Panc1 (cell line): Measurements from ENCODE around the gene MAPKBP1. TPM values are rescaled to one million over a fixed set of nuclear protein-coding genes. Genes with fewer than 3 reads are reported as not detected.

ENCODE experiments used
- ATAC-seq: fragments of 200-7000 bp; cut with Tn5 transposase; 2 replicates; pipeline ENCODE4 v1.9.1; 2020; ENCODE audit warnings: mild to moderate bottlenecking, moderate library complexity
- BruUV-seq: library from RNA; stranded (reverse); fragments of 400-500 nt; replicated peaks from 2 replicates; lab custom pipeline; 2021; lab: Mats Ljungman, UMichigan
- CTCF ChIA-PET: fragments of 300-600 bp; sonication (Branson Sonifier 250); formaldehyde crosslinking; loops from one replicate; lab custom pipeline; 2022; ENCODE audit warnings: antibody characterized with exemption; lab: Charles Lee
- POLR2A ChIA-PET: fragments of 300-600 bp; sonication (Branson Sonifier 250); formaldehyde crosslinking; loops from one replicate; lab custom pipeline; 2022; ENCODE audit warnings: antibody characterized with exemption; lab: Charles Lee
- DNase-seq: peaks from one replicate; pipeline ENCODE4 v3.0.0-alpha.2; 2010; ENCODE audit warnings: low read depth, low spot score
- H3K27ac ChIP-seq: 2 replicates; pipeline ENCODE4 v1.5.1; 2011; ENCODE audit warnings: mild to moderate bottlenecking, low read length, inconsistent platforms
- H3K27me3 ChIP-seq: fragments of 200-500 bp; sonication (Bioruptor generic); 2 replicates; pipeline ENCODE4 v1.6.0; 2014; ENCODE audit warnings: low read length, inconsistent platforms; ENCODE audit not compliant: control insufficient read depth, insufficient read depth
- H3K36me3 ChIP-seq: fragments of 200-500 bp; sonication (Bioruptor generic); 2 replicates; pipeline ENCODE4 v1.5.1; 2014; ENCODE audit warnings: inconsistent platforms, mild to moderate bottlenecking, low read length, moderate library complexity; ENCODE audit not compliant: control insufficient read depth, insufficient read depth
- H3K4me1 ChIP-seq: 2 replicates; pipeline ENCODE4 v1.5.1; 2011; ENCODE audit warnings: inconsistent platforms, mild to moderate bottlenecking, low read length, moderate library complexity; ENCODE audit not compliant: control insufficient read depth, insufficient read depth
- H3K4me3 ChIP-seq, 2 experiments: 2 replicates each; pipeline ENCODE4 v1.5.1; 2011 to 2012; ENCODE audit warnings: low read depth in 2 of 2, low read length in 2 of 2, mild to moderate bottlenecking in 2 of 2, inconsistent platforms in 1 of 2, moderate library complexity in 1 of 2
- H3K9me3 ChIP-seq: fragments of 200-500 bp; sonication (Bioruptor generic); 2 replicates; pipeline ENCODE4 v1.5.1; 2014; ENCODE audit warnings: low read depth, mild to moderate bottlenecking, inconsistent platforms, low read length, moderate library complexity; ENCODE audit not compliant: control insufficient read depth, insufficient read depth
- CTCF ChIP-seq: fragments of 450-650 bp; IDR thresholded peaks from 2 replicates; pipeline ENCODE4 v1.5.1; 2017; ENCODE audit warnings: mild to moderate bottlenecking
- POLR2AphosphoS5 ChIP-seq: IDR thresholded peaks from 2 replicates; pipeline ENCODE4 v1.6.1; 2012; ENCODE audit warnings: mild to moderate bottlenecking, low read depth, low read length, moderate library complexity
- REST ChIP-seq, 2 experiments: IDR thresholded peaks; 2 replicates each; pipeline ENCODE4 v1.6.1; 2011 to 2012; ENCODE audit warnings: low read depth in 2 of 2, control low read depth in 1 of 2, low read length in 1 of 2, mild to moderate bottlenecking in 1 of 2, moderate library complexity in 1 of 2; ENCODE audit not compliant: insufficient read depth in 1 of 2
- SIN3A ChIP-seq: IDR thresholded peaks from 2 replicates; pipeline ENCODE4 v1.6.1; 2012; ENCODE audit warnings: low read depth, mild to moderate bottlenecking, low read length, moderate library complexity, borderline replicate concordance; ENCODE audit not compliant: insufficient read depth
- TCF7L2 ChIP-seq: IDR thresholded peaks from 2 replicates; pipeline ENCODE4 v1.6.1; 2011; ENCODE audit warnings: mild to moderate bottlenecking, low read depth, low read length, inconsistent platforms
- in situ Hi-C: cut with HindIII; loops from 2 replicates; pipeline ENCODE4 v1.10.0; 2016; ENCODE audit warnings: low sequenced_read_pairs, low pct_unique_long_range_greater_than_20kb
- intact Hi-C: fragments of 100-400 bp; cut with micrococcal nuclease; formaldehyde crosslinking; loops from one replicate; pipeline ENCODE4 v1.10.0; 2022; ENCODE audit not compliant: unreplicated experiment
- total RNA-seq: library from RNA; stranded (reverse); gene quantifications from one replicate; pipeline ENCODE4 v1.2.1, GENCODE V29; 2021; ENCODE audit not compliant: unreplicated experiment

Gene MAPKBP1
- total RNA-seq, 1 experiment from 2014 or later = 38.4 TPM

- intact Hi-C loops = no loop called here
- Histone ChIP-seq H3K27me3 (no peaks in the 10 kb centered on the region), H3K4me1 (peaks cover 22% of the 10 kb centered on the region), H3K27ac (no peak overlapping the region), H3K36me3 (no peaks in the 10 kb centered on the region), H3K4me3 (no peak overlapping the region), H3K9me3 (no peaks in the 10 kb centered on the region)
- ChIA-PET CTCF (no interaction called here), POLR2A (no interaction called here)
- no TSS peak for BruUV-seq
- TF ChIP-seq TCF7L2 = no peak
- DNase-seq = no peak
- no peak for ATAC-seq
- in situ Hi-C loops = no loop called here
Measured at GRCh38 chr15:41789662-41790061, 15.4 kb downstream of the MAPKBP1 start.

GRCh38 chr15:41790169-41790568, 15.9 kb downstream of the MAPKBP1 start:
- ChIA-PET POLR2A (no interaction called here), CTCF (interaction anchor here (0.7 kb wide), 1 partner anchor 19 kb away, joined by 3 read pairs; no protein-coding TSS in a partner anchor)
- H3K27me3 ChIP-seq = no peaks in the 10 kb centered on the region
- peaks cover 22% of the 10 kb centered on the region for H3K4me1 ChIP-seq
- H3K4me3 ChIP-seq = no peak overlapping the region
- no peak overlapping the region for H3K27ac ChIP-seq
- TF ChIP-seq TCF7L2 (no peak), POLR2AphosphoS5 (no peak), SIN3A (no peak), CTCF (no peak), REST (IDR thresholded peaks at IDR 0.05; ENCODE audit: insufficient read depth in 1 of 2, low read depth in 2 of 2, low read length in 1 of 2) (no peak)
- in situ Hi-C loops = no loop called here
- BruUV-seq = no TSS peak
- intact Hi-C loops = no loop called here
- no peaks in the 10 kb centered on the region for H3K9me3 ChIP-seq
- no peaks in the 10 kb centered on the region for H3K36me3 ChIP-seq
- DNase-seq (no peak), ATAC-seq (no peak)

- H3K9me3 ChIP-seq = no peaks in the 10 kb centered on the region
- POLR2A ChIA-PET = interaction anchor here (0.8 kb wide), 1 partner anchor 20 kb away, joined by 7 read pairs; no protein-coding TSS in a partner anchor
- TF ChIP-seq TCF7L2 (no peak), CTCF (no peak), REST (IDR thresholded peaks at IDR 0.05; ENCODE audit: insufficient read depth in 1 of 2, low read depth in 2 of 2, low read length in 1 of 2) (no peak), POLR2AphosphoS5 (no peak), SIN3A (no peak)
- H3K27ac ChIP-seq = peak overlapping the region; percentile 36; the same call in 1 of the 2 replicates
- ATAC-seq (peak; percentile 62), DNase-seq (no peak)
- no peaks in the 10 kb centered on the region for H3K27me3 ChIP-seq
- BruUV-seq = no TSS peak
- no peak overlapping the region for H3K4me3 ChIP-seq
- no peaks in the 10 kb centered on the region for H3K36me3 ChIP-seq
- intact Hi-C loops (no loop called here), in situ Hi-C loops (no loop called here)
- CTCF ChIA-PET = interaction anchor here (0.7 kb wide), 1 partner anchor 20 kb away, joined by 3 read pairs; no protein-coding TSS in a partner anchor
- H3K4me1 ChIP-seq = peaks cover 22% of the 10 kb centered on the region
Measured at GRCh38 chr15:41790756-41791546, 16.7 kb downstream of the MAPKBP1 start.
